ENCODE measurements around the gene GRAMD4. TPM values are rescaled to one million over a fixed set of nuclear protein-coding genes. Genes with fewer than 3 reads are reported as not detected.

The GRAMD4 gene
- total RNA-seq, 1 donor from 2014 or later: 87.1 TPM

DNA sequence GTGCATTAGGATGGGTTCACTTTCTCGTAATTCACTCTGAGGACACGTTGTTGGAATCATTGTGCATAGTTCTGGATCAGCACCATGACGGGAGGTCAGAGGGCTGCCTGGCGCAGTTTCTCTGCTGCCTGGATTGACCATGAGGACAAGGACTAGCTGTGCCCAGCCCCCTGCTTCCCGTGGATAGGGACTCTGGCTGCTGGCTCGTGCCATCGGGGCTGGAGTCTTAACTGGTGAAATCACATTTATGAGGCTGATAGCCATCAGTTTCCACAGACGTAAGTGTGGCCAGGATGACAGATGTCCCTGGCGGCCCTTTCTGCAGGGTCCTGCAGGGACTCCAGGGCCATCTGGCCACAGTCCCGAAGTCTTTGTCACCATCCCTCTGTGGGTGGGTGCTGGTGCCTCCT lies 24.1 kb upstream of the GRAMD4 start:
- H3K4me1 Mint-ChIP-seq (ENCODE audit: low read depth): peaks cover 21% of the 10 kb centered on the region
- no peak for DNase-seq (ENCODE audit: low spot score)
- H3K27ac Mint-ChIP-seq: no peak overlapping the region
- intact Hi-C loops (cut with micrococcal nuclease): no loop called here
- no peak overlapping the region for H3K4me3 Mint-ChIP-seq
- H3K9me3 Mint-ChIP-seq: no peaks in the 10 kb centered on the region
- no peaks in the 10 kb centered on the region for H3K27me3 Mint-ChIP-seq (ENCODE audit: insufficient read depth)
- no peaks in the 10 kb centered on the region for H3K36me3 Mint-ChIP-seq (ENCODE audit: low read depth)

DNA sequence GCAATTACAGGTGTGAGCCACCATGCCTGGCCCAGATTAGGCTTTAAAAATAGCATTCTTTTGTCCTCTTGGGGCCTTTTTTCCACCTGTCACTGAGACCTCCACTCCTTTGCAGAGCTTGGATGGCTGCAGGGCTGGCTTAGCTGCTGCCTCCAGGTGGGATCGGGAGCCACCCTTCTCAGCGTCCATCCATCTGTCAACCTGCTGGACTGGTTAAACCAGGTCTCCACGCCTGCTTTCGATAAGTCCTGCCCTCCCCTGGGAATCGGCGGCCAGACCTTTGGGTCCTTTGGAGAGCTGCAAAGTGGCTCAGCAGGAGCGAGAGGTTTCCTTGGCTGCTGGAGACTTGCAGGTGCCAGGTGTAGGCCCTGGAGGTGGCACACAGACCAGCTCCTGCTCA lies 23.4 kb upstream of the GRAMD4 start:
- no peak for DNase-seq (ENCODE audit: low spot score)
- Mint-ChIP-seq H3K27me3 (ENCODE audit: insufficient read depth) (peaks cover under 1% of the 10 kb centered on the region), H3K4me1 (ENCODE audit: low read depth) (peaks cover 20% of the 10 kb centered on the region), H3K4me3 (no peak overlapping the region), H3K9me3 (no peaks in the 10 kb centered on the region), H3K36me3 (ENCODE audit: low read depth) (no peaks in the 10 kb centered on the region), H3K27ac (no peak overlapping the region)
- intact Hi-C loops (cut with micrococcal nuclease): no loop called here

DNA sequence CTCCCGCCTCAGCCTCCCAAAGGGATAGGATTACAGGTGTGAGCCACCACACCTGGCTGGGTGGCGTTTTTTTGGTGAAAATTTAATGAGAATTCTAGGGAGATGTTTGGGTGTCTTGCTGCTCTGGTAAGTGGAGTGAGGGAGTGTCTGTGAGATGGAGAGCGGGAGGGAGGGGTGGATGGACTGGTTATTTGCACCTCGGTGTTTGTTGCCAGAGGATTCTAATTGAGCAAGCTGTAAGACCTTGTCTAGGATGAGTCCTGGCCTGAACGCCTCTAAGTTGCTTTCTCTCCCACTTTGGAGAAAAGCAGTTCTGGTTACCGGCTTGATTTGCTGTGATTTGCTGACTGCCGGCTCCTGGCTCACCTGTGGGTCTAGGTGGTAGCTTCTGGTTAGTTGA lies 22.0 kb upstream of the GRAMD4 start:
- no peak overlapping the region for H3K4me3 Mint-ChIP-seq
- no peaks in the 10 kb centered on the region for H3K9me3 Mint-ChIP-seq
- intact Hi-C loops (cut with micrococcal nuclease): no loop called here
- peaks cover 7% of the 10 kb centered on the region for H3K4me1 Mint-ChIP-seq (ENCODE audit: low read depth)
- no peak overlapping the region for H3K27ac Mint-ChIP-seq
- no peak for DNase-seq (ENCODE audit: low spot score)
- H3K36me3 Mint-ChIP-seq (ENCODE audit: low read depth): no peaks in the 10 kb centered on the region
- peaks cover 2% of the 10 kb centered on the region for H3K27me3 Mint-ChIP-seq (ENCODE audit: insufficient read depth)

DNA sequence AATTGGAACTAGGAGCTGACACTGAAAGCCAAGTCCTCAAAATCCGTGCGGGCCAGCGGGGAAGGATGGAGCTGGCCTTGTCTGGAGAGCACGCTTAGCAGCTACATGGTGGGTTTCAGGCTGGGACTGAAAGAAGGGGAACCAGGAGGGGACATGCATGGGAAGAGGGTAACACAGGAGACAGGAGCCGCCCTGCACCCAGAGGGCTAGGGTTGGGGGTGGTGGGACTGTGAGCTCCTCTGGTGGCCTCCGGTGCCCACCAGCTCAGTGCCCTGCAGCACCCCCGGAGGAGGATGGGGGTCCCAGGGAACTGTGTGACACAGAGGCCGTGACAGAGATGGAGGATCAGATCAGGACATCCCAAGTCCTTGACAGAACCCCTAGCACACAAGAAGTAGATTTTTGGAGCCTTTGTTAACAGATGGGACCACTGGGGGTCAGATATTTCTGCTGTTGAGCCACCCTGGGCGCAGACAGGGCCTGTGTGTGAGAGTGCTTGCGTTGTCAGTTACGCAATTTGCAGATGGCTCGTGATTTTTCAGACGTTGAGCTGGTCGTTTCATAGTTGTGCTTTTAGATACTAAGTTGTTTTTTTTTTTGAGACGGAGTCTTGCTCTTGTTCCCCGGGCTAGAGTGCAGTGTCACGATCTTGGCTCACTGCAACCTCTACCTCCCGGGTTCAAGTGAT lies 21.3 kb upstream of the GRAMD4 start:
- DNase-seq (ENCODE audit: low spot score): no peak
- intact Hi-C loops (cut with micrococcal nuclease): no loop called here
- H3K27me3 Mint-ChIP-seq (ENCODE audit: insufficient read depth): peaks cover 2% of the 10 kb centered on the region
- no peak overlapping the region for H3K27ac Mint-ChIP-seq
- H3K36me3 Mint-ChIP-seq (ENCODE audit: low read depth): no peaks in the 10 kb centered on the region
- no peaks in the 10 kb centered on the region for H3K9me3 Mint-ChIP-seq
- H3K4me1 Mint-ChIP-seq (ENCODE audit: low read depth): peaks cover 11% of the 10 kb centered on the region
- H3K4me3 Mint-ChIP-seq: no peak overlapping the region

DNA sequence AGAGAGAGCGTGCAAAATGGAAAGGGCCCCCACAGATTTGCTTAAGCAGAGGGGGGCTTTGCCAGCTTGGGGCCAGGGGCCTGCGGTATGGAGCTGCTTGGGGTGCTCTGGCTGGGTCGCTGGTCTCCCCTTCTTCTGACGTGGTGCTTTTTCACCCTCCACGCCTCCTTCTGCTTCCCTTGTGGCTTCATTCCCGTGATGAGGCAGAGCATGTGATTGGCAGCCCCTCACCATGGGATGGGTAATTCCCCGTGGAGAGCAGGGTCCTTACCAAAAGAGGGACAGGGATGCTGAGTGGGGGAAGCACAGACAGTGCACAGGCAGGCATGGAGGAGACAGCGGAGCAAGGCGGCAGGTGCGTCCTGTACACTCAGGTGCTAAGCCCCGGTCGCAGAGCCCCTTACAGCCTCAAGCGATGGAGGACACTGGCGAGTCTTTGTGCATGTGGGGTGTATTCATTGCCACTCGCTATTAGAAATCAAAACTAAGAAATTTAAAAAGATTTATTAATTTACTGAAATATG lies 19.9 kb upstream of the GRAMD4 start:
- peaks cover 3% of the 10 kb centered on the region for H3K36me3 Mint-ChIP-seq (ENCODE audit: low read depth)
- DNase-seq (ENCODE audit: low spot score): no peak
- peaks cover 21% of the 10 kb centered on the region for H3K4me1 Mint-ChIP-seq (ENCODE audit: low read depth)
- no peaks in the 10 kb centered on the region for H3K9me3 Mint-ChIP-seq
- H3K27ac Mint-ChIP-seq: no peak overlapping the region
- H3K4me3 Mint-ChIP-seq: no peak overlapping the region
- peaks cover 2% of the 10 kb centered on the region for H3K27me3 Mint-ChIP-seq (ENCODE audit: insufficient read depth)
- intact Hi-C loops (cut with micrococcal nuclease): no loop called here

DNA sequence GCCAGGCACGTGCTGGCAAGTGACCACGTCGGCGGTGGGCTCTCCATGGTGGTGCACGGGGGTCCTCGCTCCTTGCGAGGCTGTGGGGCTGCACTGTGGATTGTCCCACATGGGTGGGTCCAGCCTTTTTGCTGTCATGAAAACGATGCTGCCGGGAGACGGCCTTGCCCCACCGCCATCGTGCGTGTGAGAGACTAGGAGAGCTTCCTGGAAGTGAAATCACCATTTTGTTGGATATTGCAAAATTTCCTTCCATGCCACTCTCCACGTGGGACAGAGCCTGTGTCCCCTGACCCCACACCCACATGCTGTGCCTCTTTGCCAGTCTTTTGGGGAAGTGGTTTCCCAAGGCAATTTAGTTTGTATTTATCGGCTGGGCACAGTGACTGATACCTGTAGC lies 18.2 kb upstream of the GRAMD4 start:
- Mint-ChIP-seq H3K27me3 (ENCODE audit: insufficient read depth) (peaks cover 2% of the 10 kb centered on the region), H3K9me3 (no peaks in the 10 kb centered on the region), H3K4me1 (ENCODE audit: low read depth) (peaks cover 23% of the 10 kb centered on the region), H3K27ac (no peak overlapping the region), H3K36me3 (ENCODE audit: low read depth) (peaks cover 3% of the 10 kb centered on the region), H3K4me3 (no peak overlapping the region)
- no peak for DNase-seq (ENCODE audit: low spot score)
- intact Hi-C loops (cut with micrococcal nuclease): no loop called here

DNA sequence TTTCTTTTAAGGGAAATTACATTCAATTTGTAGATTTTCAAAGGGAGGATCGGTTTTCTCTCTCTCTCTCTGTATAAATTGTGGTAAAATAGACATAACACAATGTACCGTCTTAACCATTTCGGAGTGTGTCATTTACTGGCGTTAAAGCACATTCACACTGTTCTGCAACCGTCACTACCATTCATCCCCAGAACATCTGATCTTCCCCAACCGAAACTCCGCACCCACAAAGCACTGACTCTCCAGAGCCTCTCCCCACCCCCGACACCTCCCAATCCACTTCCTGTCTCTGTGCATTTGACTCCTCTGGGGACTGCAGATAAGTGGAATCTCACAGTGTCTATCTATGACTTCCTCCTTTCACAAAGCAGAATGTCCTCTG lies 15.9 kb upstream of the GRAMD4 start:
- Mint-ChIP-seq H3K27ac (peak overlapping the region; percentile 91), H3K4me1 (ENCODE audit: low read depth) (peaks cover 19% of the 10 kb centered on the region), H3K9me3 (no peaks in the 10 kb centered on the region), H3K27me3 (ENCODE audit: insufficient read depth) (peaks cover 2% of the 10 kb centered on the region), H3K4me3 (peak overlapping the region; percentile 75), H3K36me3 (ENCODE audit: low read depth) (peaks cover 3% of the 10 kb centered on the region)
- intact Hi-C loops (cut with micrococcal nuclease): loop anchor here (1.0 kb wide), 4 partner anchors 10 to 70 kb away; no protein-coding TSS in a partner anchor
- peak; percentile 67 for DNase-seq (ENCODE audit: low spot score)

DNA sequence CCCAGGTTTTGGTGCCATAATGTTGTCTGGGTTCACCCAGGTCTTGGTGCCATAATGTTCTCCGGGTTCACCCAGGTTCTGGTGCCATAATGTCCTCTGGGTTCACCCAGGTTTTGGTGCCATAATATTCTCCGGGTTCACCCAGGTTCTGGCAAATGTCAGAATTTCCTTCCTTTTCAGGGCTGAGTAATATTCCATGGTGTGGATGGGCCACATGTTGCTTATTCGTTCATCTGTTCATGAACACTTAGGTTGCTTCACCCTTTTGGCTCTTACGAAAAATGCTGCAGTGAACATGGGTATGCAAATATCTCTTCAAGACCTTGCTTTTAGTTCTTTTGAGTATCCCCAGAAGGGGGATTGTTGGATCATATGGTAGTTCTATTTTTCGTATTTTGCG lies 15.1 kb upstream of the GRAMD4 start:
- Mint-ChIP-seq H3K27ac (no peak overlapping the region), H3K36me3 (ENCODE audit: low read depth) (peaks cover 3% of the 10 kb centered on the region), H3K27me3 (ENCODE audit: insufficient read depth) (peaks cover 2% of the 10 kb centered on the region), H3K4me1 (ENCODE audit: low read depth) (peaks cover 20% of the 10 kb centered on the region), H3K9me3 (no peaks in the 10 kb centered on the region), H3K4me3 (no peak overlapping the region)
- DNase-seq (ENCODE audit: low spot score): no peak
- intact Hi-C loops (cut with micrococcal nuclease): no loop called here

DNA sequence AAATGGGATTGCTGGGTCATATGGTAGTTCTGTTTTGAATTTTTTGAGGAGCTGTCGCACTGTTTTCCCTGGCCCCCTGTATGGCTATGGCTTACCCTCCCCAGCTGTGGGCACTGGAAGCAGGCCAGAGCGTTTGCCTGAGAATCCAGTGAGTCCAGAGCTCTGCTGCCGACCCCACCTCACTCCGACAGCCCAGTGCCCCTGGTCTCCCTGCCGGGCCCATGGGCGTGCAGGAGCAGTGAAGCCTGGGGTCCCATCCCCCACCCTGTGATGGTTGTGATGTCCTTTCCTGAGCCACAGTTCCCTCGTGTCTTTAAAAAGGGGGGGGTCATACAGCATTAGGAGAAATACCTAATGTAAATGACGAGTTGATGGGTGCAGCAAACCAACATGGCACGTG lies 13.3 kb upstream of the GRAMD4 start:
- Mint-ChIP-seq H3K27ac (no peak overlapping the region), H3K4me3 (no peak overlapping the region), H3K27me3 (ENCODE audit: insufficient read depth) (peaks cover under 1% of the 10 kb centered on the region), H3K4me1 (ENCODE audit: low read depth) (peaks cover 27% of the 10 kb centered on the region), H3K9me3 (no peaks in the 10 kb centered on the region), H3K36me3 (ENCODE audit: low read depth) (peaks cover 3% of the 10 kb centered on the region)
- DNase-seq (ENCODE audit: low spot score): no peak
- intact Hi-C loops (cut with micrococcal nuclease): no loop called here

DNA sequence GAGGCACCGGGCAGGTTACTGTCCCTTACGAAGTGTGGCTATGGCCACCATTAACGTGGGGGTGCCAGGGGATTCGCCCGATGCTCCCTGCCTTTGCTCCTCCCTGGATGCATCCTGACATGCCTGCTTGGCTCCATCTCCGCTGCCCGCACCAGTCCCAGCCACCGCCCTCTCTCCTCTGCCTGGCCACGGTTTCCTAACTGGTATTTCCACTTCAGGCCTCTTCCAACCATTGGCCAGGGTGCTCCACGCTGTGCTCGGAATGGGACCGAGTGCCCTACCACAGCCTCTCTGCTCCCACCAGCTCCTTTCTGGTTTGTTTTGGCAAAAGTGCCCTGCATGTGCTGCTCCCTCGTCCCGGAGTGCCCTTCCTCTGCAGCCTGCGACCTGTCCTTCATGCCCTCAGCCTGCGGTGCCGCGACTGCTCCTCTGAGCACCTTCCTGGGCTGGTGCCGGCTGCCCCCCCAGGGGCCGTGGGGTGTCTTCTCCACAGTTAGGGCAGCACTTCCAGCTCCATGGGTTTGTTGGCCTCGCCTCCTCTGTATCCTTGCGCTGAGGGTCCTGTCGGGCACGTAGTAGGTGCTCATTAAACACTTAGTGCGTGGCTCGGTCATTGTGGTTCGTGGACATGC lies 12.6 kb upstream of the GRAMD4 start:
- Mint-ChIP-seq H3K27me3 (ENCODE audit: insufficient read depth) (no peaks in the 10 kb centered on the region), H3K4me1 (ENCODE audit: low read depth) (peaks cover 32% of the 10 kb centered on the region), H3K9me3 (no peaks in the 10 kb centered on the region), H3K27ac (no peak overlapping the region), H3K36me3 (ENCODE audit: low read depth) (peaks cover 4% of the 10 kb centered on the region), H3K4me3 (no peak overlapping the region)
- intact Hi-C loops (cut with micrococcal nuclease): no loop called here
- DNase-seq (ENCODE audit: low spot score): no peak

DNA sequence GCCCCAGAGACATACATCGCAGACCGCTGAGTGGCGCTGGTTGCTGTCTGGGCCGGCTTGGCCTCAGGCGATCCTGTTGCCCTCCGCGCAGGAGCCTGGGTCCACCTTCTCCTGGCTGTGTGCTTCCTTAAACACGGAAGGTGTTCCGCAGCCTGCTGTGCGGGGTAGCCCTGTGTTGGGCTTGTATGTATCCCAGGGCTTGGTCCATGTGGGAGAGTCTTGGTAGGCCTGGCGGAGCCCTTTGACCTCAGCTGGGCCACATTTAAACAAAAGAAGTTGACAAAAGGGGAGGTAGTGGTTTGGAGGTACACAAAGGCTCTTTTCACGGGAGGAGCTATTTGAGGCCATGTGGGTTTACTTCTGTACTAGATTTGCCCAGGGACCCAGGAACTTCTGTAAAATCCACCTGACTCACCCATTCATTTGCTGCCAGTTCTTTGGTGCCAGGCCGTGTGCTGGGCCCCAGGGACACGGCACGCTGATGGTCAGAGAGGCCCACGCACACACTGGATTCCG lies 11.0 kb upstream of the GRAMD4 start:
- no peak overlapping the region for H3K27ac Mint-ChIP-seq
- H3K9me3 Mint-ChIP-seq: no peaks in the 10 kb centered on the region

DNA sequence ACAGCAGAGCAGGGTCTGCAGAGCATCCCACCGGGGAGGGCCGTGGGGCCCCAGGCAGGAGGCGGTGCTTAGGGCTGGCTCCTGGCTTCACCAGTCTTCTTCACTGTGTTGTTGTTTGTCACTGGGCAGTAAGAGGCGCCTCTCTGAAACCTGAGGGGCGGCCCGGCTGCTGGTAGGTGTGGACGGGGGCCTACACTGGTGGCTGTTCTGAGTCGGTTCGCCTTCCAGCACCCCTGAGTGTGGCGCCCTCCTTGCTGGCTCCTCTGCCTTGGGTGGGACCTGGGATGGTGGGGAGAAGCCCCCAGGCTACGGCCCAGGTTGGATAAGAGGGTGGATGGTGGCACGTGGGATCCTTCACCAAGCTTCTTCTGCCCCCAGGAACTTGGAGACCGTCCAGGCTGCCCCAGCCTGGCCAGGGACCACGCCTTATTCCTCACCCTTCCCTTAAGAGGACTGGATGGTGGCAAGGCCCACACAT lies 10.4 kb upstream of the GRAMD4 start:
- H3K27me3 Mint-ChIP-seq (ENCODE audit: insufficient read depth): no peaks in the 10 kb centered on the region
- no peak overlapping the region for H3K4me3 Mint-ChIP-seq
- H3K4me1 Mint-ChIP-seq (ENCODE audit: low read depth): peaks cover 42% of the 10 kb centered on the region
- DNase-seq (ENCODE audit: low spot score): no peak
- intact Hi-C loops (cut with micrococcal nuclease): loop anchor here (5.0 kb wide), 1 partner anchor 128 kb away; the partner anchor contains the start of gene CERK
- no peak overlapping the region for H3K27ac Mint-ChIP-seq
- peaks cover 2% of the 10 kb centered on the region for H3K36me3 Mint-ChIP-seq (ENCODE audit: low read depth)
- H3K9me3 Mint-ChIP-seq: no peaks in the 10 kb centered on the region

More for the DNA sequence above, 11.0 kb upstream of the GRAMD4 start:
- DNase-seq (ENCODE audit: low spot score): no peak
- H3K36me3 Mint-ChIP-seq (ENCODE audit: low read depth): peaks cover 2% of the 10 kb centered on the region
- H3K4me3 Mint-ChIP-seq: no peak overlapping the region
- intact Hi-C loops (cut with micrococcal nuclease): no loop called here
- H3K27me3 Mint-ChIP-seq (ENCODE audit: insufficient read depth): no peaks in the 10 kb centered on the region
- H3K4me1 Mint-ChIP-seq (ENCODE audit: low read depth): peaks cover 41% of the 10 kb centered on the region

DNA sequence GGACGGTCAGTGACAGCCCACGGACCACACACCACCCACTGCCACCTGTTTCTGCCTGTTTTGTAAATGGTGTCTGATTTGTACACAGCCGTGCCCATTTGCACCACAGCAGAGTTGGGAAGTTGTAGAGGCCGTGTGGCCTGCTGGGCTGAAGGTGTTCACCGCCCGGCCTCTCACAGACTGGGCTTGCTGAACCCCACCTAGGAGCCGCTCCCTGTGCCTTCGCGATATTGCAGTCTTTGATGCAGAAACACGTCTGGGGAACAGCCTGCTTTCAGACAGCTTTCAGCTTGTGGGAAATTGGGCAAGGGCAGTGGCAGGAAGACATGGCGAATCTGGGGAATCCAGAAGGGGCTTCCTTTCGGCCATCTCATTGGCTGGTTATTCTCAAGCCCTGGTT lies 9.8 kb upstream of the GRAMD4 start:
- intact Hi-C loops (cut with micrococcal nuclease): loop anchor here (5.0 kb wide), 1 partner anchor 127 kb away; the partner anchor contains the start of gene CERK

More for the DNA sequence above, 9.8 kb upstream of the GRAMD4 start:
- Mint-ChIP-seq H3K36me3 (ENCODE audit: low read depth) (peaks cover 2% of the 10 kb centered on the region), H3K27ac (peak overlapping the region; percentile 44), H3K4me1 (ENCODE audit: low read depth) (peaks cover 39% of the 10 kb centered on the region), H3K4me3 (no peak overlapping the region), H3K27me3 (ENCODE audit: insufficient read depth) (no peaks in the 10 kb centered on the region), H3K9me3 (no peaks in the 10 kb centered on the region)
- no peak for DNase-seq (ENCODE audit: low spot score)
